OCI-LY7 (cell line): ENCODE results near the gene PCDHA12. TPM values are rescaled to one million over a fixed set of nuclear protein-coding genes. Genes with fewer than 3 reads are reported as not detected.

Experiments used
- BruUV-seq: library from RNA; stranded (reverse); fragments of 400-500 nt; replicated peaks from 2 replicates; lab custom pipeline; 2021; lab: Mats Ljungman, UMichigan
- CTCF ChIA-PET: fragments of 300-600 bp; sonication (Branson Sonifier 250); formaldehyde crosslinking; loops from one replicate; lab custom pipeline; 2022; ENCODE audit warnings: antibody characterized with exemption; ENCODE audit not compliant: unreplicated experiment; lab: Charles Lee
- POLR2A ChIA-PET: fragments of 300-600 bp; sonication (Branson Sonifier 250); formaldehyde crosslinking; loops from one replicate; lab custom pipeline; 2022; ENCODE audit warnings: antibody characterized with exemption; lab: Charles Lee
- DNase-seq: peaks from one replicate; pipeline ENCODE4 v3.0.0-alpha.2; 2015; ENCODE audit warnings: low spot score
- H2AFZ ChIP-seq: fragments of 200-600 bp; sonication (generic), shearing (Covaris generic); 2 replicates; pipeline ENCODE4 v1.6.1; 2014; ENCODE audit warnings: mild to moderate bottlenecking, antibody characterized with exemption, low read length, moderate library complexity
- H3K27ac ChIP-seq: fragments of 200-600 bp; sonication (generic); 2 replicates; pipeline ENCODE4 v1.5.1; 2014; ENCODE audit warnings: mixed run types, low read depth, mild to moderate bottlenecking, moderate library complexity, low read length, inconsistent platforms; ENCODE audit not compliant: poor library complexity, severe bottlenecking
- H3K36me3 ChIP-seq: fragments of 200-600 bp; sonication (generic); 2 replicates; pipeline ENCODE4 v1.6.1; 2014; ENCODE audit warnings: mild to moderate bottlenecking, antibody characterized with exemption, low read length, moderate library complexity, mixed read lengths; ENCODE audit not compliant: insufficient read depth
- H3K4me1 ChIP-seq: fragments of 200-600 bp; sonication (generic); 2 replicates; pipeline ENCODE4 v1.5.1; 2014; ENCODE audit warnings: mild to moderate bottlenecking, low read length; ENCODE audit not compliant: insufficient read depth, poor library complexity, severe bottlenecking
- H3K4me2 ChIP-seq: fragments of 200-600 bp; sonication (generic); 2 replicates; pipeline ENCODE4 v1.6.1; 2014; ENCODE audit warnings: mild to moderate bottlenecking, low read length
- H3K4me3 ChIP-seq: fragments of 200-600 bp; sonication (generic); 2 replicates; pipeline ENCODE4 v1.5.1; 2014; ENCODE audit warnings: mild to moderate bottlenecking, low read depth, low read length; ENCODE audit not compliant: poor library complexity, severe bottlenecking
- H3K79me2 ChIP-seq: fragments of 200-600 bp; sonication (generic); 2 replicates; pipeline ENCODE4 v1.6.1; 2016; ENCODE audit warnings: low read depth, mild to moderate bottlenecking, low read length, moderate library complexity, mixed read lengths; ENCODE audit not compliant: insufficient read depth
- H3K9me2 ChIP-seq: fragments of 200-600 bp; sonication (generic); 2 replicates; pipeline ENCODE4 v1.6.1; 2016; ENCODE audit warnings: mild to moderate bottlenecking, low read length, mixed read lengths; ENCODE audit not compliant: insufficient read depth
- H3K9me3 ChIP-seq: fragments of 200-600 bp; sonication (generic); 2 replicates; pipeline ENCODE4 v1.6.1; 2014; ENCODE audit warnings: mild to moderate bottlenecking, mixed run types, low read length, mixed read lengths
- H4K20me1 ChIP-seq: fragments of 200-600 bp; sonication (generic); 2 replicates; pipeline ENCODE4 v1.6.1; 2014; ENCODE audit warnings: mild to moderate bottlenecking, antibody characterized with exemption, low read length, moderate library complexity, mixed read lengths; ENCODE audit not compliant: insufficient read depth
- CTCF ChIP-seq: fragments of 200-600 bp; sonication (generic); conservative IDR thresholded peaks from 2 replicates; pipeline ENCODE4 v1.5.1; 2014; ENCODE audit warnings: mild to moderate bottlenecking, antibody characterized with exemption, low read length, moderate library complexity, mixed read lengths
- EZH2phosphoT487 ChIP-seq: fragments of 200-600 bp; sonication (generic); IDR thresholded peaks from 2 replicates; pipeline ENCODE4 v1.6.1; 2018; ENCODE audit warnings: low read depth, borderline replicate concordance, mild to moderate bottlenecking, mixed run types, antibody characterized with exemption, low read length, moderate library complexity, mixed read lengths
- intact Hi-C: fragments of 100-400 bp; cut with micrococcal nuclease; formaldehyde crosslinking; loops from one replicate; pipeline ENCODE4 v1.10.0; 2022; ENCODE audit not compliant: unreplicated experiment
- total RNA-seq, 2 experiments: library from RNA; depleted of rRNA in 1 of 2; stranded (reverse); fragments of >200 nt in 1 of 2; shearing (Covaris generic) in 1 of 2; gene quantifications; 2 replicates each; pipeline ENCODE4 v1.2.3, GENCODE V29; 2014 to 2022

PCDHA12 gene
- total RNA-seq, 2 experiments from 2014 or later = not detected

DNA sequence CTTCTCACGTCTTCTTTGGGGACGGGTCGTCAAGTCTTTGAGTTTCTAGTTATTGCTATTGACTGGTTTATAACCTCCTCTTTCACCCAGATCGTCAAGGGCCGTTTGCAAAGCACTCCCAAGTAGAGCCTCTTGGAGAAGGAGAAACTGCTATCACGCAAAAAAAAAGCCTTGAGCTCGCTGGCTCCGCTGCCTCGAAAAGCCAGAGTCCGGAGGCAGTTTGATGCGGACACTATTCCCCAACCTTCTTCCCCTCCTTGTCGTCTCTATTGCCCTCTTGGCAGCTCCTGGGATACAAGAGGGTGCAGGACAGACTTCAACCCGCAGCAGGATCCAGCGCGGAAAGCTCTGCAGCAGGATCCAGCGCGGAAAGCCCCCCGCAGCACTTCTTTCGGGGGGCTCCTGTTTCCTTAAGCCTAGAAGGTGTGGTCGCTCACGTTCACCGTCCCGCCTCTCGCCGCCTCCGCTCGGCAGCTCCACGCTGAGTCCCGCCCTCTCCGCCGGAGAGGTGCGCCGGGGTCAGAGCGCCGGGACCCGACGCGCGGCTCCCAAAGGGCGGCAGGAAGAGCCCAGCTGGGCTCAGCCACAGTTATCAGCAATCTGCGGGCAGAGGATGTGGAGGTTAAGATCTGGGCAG, 50.8 kb downstream of the PCDHA12 start, which contains the start of gene PCDHAC1:
Gene PCDHAC1 (plus strand): TSS at position 494 of the 637 bp plus-strand sequence. CDS start 594 bp downstream, outside the sequence.
- H3K4me3 ChIP-seq = no peak within 1 kb of the TSS
- intact Hi-C loops = no loop called here
- BruUV-seq = no TSS peak
- TF ChIP-seq CTCF (no peak), EZH2phosphoT487 (no peak)
- no peak within 1 kb of the TSS for H3K27ac ChIP-seq
- no peaks in the 10 kb centered on the region for H3K4me1 ChIP-seq
- POLR2A ChIA-PET = no interaction called here
- no peaks in the 10 kb centered on the region for H3K36me3 ChIP-seq
- no peaks in the 10 kb centered on the region for H3K9me2 ChIP-seq
- no peak within 1 kb of the TSS for H3K4me2 ChIP-seq
- H3K79me2 ChIP-seq = no peaks in the 10 kb centered on the region
- CTCF ChIA-PET = no interaction called here
- H2AFZ ChIP-seq = no peak within 1 kb of the TSS
- no peaks in the 10 kb centered on the region for H3K9me3 ChIP-seq
- no peaks in the 10 kb centered on the region for H4K20me1 ChIP-seq
- DNase-seq = no peak

- Histone ChIP-seq H3K27ac (no peak overlapping the region), H3K4me3 (no peak overlapping the region), H3K4me1 (no peaks in the 10 kb centered on the region), H3K79me2 (no peaks in the 10 kb centered on the region), H3K36me3 (no peaks in the 10 kb centered on the region), H3K9me3 (no peaks in the 10 kb centered on the region), H4K20me1 (no peaks in the 10 kb centered on the region), H3K9me2 (no peaks in the 10 kb centered on the region), H2AFZ (no peak overlapping the region), H3K4me2 (no peak overlapping the region)
- no peak for DNase-seq
- no peak for TF ChIP-seq EZH2phosphoT487
- no peak for TF ChIP-seq CTCF
- CTCF ChIA-PET = no interaction called here
- BruUV-seq = no TSS peak
- intact Hi-C loops = no loop called here
- POLR2A ChIA-PET = no interaction called here
Measured at GRCh38 chr5:140926443-140927227, 51.5 kb downstream of the PCDHA12 start.

DNA sequence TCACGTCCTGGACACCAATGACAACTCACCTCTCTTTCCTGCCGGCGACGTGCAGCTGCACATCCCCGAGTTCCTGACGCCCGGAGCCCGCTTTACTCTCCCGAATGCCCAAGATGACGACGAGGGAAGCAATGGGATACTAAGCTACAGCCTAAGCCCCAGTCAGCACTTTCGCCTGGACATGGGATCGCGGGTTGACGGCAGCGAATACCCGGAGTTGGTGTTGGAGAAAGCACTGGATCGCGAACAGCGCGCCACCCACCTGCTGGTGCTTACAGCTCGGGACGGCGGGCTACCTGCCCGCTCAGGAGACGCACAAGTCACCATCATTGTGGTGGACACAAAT, 52.1 kb downstream of the PCDHA12 start:
- Histone ChIP-seq H3K9me3 (no peaks in the 10 kb centered on the region), H2AFZ (no peak overlapping the region), H3K79me2 (no peaks in the 10 kb centered on the region), H4K20me1 (no peaks in the 10 kb centered on the region), H3K9me2 (no peaks in the 10 kb centered on the region), H3K36me3 (no peaks in the 10 kb centered on the region), H3K4me1 (no peaks in the 10 kb centered on the region), H3K4me2 (no peak overlapping the region), H3K4me3 (no peak overlapping the region), H3K27ac (no peak overlapping the region)
- no peak for DNase-seq
- no TSS peak for BruUV-seq
- POLR2A ChIA-PET = no interaction called here
- intact Hi-C loops = no loop called here
- no peak for TF ChIP-seq CTCF
- TF ChIP-seq EZH2phosphoT487 = no peak
- CTCF ChIA-PET = no interaction called here
